GM19035 (cell line): ENCODE results near the gene EYA2.

Experiments used
- ATAC-seq: cut with Tn5 transposase; IDR thresholded peaks from one replicate; pipeline ENCODE4 v1.9.1; 2021; ENCODE audit not compliant: unreplicated experiment

The EYA2 gene

GRCh38 chr20:47127999-47128398 lies 233.4 kb downstream of the EYA2 start:
- ATAC-seq, result no peak

- ATAC-seq, result no peak
Observed at GRCh38 chr20:47129306-47129705, 234.7 kb downstream of the EYA2 start.

- no peak for ATAC-seq
Observed at GRCh38 chr20:47133809-47134456, 239.3 kb downstream of the EYA2 start.

DNA sequence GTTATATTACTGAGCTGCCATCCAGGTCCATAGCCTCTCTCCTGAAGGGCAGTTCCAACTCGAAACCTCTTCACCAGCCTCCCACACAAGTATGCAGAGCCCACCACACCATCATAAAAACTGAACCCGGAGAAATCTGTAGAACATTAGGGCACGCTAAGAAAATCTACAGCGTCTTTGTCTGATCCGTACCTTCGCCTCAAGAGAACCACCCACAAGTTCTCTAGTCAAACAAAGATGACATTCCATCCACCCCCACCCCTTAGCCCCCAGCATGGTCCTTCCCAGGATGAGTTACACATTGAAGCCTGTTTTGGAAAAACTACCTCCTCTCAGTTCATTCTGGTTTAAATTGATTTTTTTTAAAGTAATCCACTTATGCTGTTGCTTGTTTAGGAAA lies 242.1 kb downstream of the EYA2 start:
- no peak for ATAC-seq

- ATAC-seq, result no peak
Observed at GRCh38 chr20:47137231-47137870, 242.7 kb downstream of the EYA2 start.

GRCh38 chr20:47139934-47140535 lies 245.4 kb downstream of the EYA2 start:
- no peak for ATAC-seq

- no peak for ATAC-seq
Observed at GRCh38 chr20:47141350-47141921, 246.8 kb downstream of the EYA2 start.

DNA sequence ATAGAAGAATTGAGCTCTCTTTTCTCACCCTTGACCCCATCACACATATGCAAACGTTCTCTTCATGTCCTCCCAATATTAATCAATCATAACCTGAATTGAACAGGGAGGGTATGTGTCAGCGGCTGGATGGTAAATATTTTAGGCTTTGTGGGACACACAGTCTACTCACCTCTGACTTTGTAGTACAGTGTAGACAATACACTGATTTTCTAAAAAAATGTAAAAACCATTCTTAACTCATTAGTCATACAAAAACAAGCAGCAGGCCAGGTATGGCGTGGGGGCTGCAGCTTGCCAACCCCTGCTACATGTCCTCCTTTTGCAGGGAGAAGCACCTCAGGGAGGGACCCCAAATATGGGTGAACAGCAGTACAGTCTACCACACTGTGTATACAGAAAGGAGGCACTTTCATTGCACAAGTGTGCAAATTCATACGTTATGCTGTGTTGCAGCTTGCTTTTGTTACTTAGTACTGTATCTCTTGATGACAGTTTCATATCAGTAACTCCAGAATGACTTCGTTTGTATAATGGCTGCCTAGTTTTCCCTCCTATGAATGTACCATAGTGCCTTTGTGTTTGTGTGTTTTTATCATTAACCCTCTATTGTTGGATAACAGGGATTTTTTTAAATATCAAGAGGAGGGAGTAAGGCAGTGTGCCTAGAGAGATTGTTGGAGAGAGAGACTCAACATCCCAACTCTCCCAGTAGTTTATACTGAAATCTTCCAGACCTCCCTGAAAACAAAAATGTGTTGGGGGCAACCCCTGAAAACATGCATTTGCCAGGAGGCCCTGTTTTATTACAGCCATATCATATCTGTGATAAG lies 247.5 kb downstream of the EYA2 start:
- no peak for ATAC-seq

GRCh38 chr20:47142774-47143170 lies 248.1 kb downstream of the EYA2 start:
- no peak for ATAC-seq

DNA sequence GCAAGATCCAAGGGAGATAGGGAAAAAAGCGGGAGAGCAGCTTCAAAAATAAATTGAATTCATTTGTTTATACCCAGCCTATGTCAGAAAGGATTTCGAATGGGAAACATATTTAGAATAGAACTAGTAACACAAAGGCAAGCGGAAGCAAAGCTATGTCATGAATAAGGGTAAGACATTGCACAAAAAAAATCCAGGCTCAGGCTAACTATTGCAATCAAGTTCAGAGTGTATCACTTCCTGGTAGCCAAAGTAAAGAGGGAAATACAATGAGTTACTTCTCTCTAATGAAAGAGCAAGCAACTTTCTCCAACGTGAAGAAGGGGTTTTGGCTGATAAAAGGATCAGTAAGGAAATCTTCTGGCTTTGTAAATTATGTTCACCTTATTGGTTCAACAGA lies 249.0 kb downstream of the EYA2 start:
- no peak for ATAC-seq

DNA sequence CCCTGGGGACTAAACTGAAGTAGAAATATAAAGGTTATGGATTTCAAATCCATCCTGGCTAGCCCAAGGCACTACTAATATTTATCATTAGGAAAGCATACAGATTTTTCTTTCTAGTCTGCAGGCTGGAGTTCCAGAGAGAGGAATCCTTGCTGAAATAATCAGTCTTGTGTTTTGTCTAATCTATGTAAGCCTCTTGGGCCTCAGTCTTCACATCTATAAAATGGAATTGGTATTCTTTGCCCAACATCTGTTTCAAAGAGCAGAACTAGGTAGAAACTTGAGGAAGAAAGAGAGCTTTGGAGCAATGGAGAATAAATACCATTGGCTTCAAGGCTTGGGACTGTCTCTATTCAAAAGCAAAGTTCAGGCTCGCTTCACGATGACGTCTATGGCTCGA lies 249.8 kb downstream of the EYA2 start:
- no peak for ATAC-seq

DNA sequence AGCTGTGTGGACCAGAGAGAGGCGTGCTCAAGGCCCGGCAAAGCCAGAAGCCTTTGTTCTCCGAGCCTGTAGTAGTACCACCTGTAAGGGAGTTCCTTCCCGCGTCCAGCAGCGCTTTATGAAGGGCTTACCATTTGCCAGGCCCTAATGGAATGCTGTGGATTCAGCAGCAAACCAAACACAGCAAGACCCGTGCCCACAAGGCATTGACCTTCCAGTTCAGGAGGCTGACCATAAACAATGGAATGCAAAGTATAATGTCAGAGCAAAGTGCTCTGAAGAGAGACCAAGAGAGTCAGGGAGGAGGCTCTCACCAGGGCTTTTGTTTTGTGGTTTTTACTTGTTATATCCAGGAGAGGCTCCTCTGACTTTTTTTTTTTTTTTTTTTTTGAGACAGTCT lies 252.0 kb downstream of the EYA2 start:
- no peak for ATAC-seq

DNA sequence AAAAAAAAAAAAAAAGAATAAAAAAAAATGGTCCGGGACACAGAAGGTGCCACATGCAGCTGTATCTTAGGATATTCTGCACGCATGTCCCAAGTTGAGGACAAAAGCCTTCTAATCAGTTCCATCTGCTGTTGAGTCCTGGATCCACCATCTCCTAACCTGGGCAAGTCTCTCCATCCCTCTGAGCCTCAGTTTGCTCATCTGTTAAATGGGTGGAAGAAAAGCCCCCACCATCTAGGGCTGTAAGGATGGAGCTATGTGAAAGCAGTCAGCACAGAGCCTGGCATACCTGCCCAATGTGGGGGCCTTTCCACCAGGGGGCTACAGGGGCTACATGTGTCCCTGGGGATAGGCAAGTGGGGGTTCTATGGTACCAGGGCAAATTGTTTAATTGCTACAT lies 253.4 kb downstream of the EYA2 start:
- no peak for ATAC-seq

GRCh38 chr20:47149939-47150338 lies 255.3 kb downstream of the EYA2 start:
- no peak for ATAC-seq

DNA sequence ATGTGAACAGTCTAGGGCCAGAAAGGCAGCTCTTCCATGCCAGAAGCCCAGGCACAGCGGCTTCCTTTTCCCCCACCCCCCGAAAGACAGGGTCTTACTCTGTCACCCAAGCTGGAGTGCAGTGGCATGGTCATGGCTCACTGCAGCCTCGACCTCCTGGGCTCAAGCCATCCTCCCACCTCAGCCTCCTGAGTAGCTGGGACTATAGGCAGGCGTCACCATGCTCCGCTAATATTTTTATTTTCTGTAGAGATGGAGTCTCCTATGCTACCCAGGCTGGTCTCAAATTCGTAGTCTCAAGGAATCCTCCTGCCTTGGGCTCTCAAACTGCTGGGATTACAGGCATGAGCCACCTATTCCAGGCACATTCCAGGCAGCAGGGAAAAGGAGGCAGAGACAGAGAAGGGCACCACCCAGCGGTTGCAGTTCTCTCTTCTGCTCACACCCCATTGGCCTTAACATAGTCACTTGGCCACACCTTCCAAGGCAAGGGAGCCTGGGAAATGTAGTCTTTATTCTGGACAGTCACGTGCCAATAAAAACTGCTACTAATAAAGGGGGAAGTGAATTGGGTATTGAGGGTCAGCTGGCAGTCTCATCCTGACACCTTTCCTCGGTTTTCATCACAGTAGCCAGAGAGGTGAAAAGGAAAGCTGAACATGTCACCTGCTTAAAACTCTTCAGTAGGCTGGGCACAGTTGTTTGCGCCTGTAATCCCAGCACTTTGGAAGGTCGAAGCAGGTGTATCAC lies 255.9 kb downstream of the EYA2 start:
- no peak for ATAC-seq

- ATAC-seq, result no peak
Observed at GRCh38 chr20:47152068-47152467, 257.4 kb downstream of the EYA2 start.

GRCh38 chr20:47154089-47154488 lies 259.4 kb downstream of the EYA2 start:
- ATAC-seq, result no peak

DNA sequence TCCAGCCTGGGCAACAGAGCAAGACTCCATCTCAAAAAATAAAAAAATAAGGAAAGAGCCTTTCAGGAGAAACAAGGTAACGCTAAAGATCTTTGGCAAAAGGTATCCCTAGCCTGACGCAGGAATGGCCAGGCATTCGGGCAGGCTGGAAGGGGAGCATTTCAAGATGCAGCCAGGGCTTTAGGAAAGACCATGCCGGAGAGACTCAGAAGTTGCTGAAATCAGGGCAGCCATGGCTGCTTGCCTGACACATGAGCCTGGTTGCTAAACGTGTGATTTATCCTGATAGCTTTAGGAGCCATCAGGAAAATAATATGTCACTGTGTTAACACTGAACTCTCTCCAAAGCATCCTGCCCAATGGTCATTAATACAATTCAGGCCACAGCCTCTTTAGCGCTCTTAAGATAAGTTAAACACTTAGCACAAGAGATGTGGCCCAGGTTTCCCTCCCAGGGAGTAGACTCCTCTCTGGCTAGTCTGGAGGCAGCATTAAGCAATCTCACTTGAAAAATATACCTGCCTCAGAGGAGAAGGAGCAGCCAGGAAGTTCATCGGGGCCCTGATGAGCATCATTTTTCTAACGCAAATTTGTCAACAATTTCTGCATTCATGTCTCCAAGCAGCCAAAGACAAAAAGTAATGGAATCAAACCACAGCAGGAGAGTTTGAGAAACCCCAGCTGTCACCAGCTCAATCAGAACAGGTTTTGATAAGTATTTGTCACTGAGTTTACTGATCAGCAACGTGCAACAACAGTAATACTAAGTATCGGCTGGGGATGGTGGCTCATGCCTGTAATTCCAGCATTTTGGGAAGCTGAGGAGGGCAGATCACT lies 261.9 kb downstream of the EYA2 start:
- no peak for ATAC-seq

GRCh38 chr20:47159166-47159565 lies 264.5 kb downstream of the EYA2 start:
- ATAC-seq, result no peak

DNA sequence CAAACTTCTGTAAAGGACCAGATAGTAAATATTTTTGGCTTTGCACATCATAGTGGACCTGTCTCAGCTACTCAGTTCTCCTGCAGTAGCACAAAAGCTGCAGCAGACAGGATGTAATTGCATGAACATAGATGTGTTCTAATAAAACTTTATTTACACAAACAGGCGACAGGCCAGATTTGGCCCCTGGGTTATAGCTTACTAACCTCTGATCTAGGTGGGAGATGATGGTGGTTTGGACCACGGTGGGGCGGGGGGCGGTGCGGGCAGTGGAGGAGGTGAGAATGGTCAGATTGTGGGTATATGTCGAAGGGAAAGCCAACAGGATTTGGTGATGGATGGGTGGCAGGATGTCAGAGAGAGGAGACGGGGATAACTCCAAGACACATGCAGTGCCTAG lies 265.6 kb downstream of the EYA2 start:
- ATAC-seq, result no peak
